T-cell (primary cell): ENCODE measurements around the gene FOCAD. TPM values are rescaled to one million over a fixed set of nuclear protein-coding genes. Genes with fewer than 3 reads are reported as not detected.

Source experiments
- ATAC-seq, 4 experiments: fragments of 200-7000 bp in 3 of 4; fragments of 150-1000 bp in 1 of 4; cut with Tn5 transposase; replicated peaks in 1 of 4; 1 replicate in 3 of 4; 2 replicates in 1 of 4; pipeline ENCODE4 v1.10.0; 2021; ENCODE audit warnings: moderate library complexity in 3 of 4, mild to moderate bottlenecking in 2 of 4, moderate number of reproducible peaks in 1 of 4
- CTCF ChIA-PET, 2 donors: fragments of 300-600 bp; sonication (Branson Sonifier 250); formaldehyde crosslinking; loops; one replicate each; lab custom pipeline; 2022; ENCODE audit warnings: antibody characterized with exemption in 2 of 2; lab: Charles Lee
- POLR2A ChIA-PET, 2 donors: fragments of 300-600 bp; sonication (Branson Sonifier 250); formaldehyde crosslinking; loops; one replicate each; lab custom pipeline; 2022; ENCODE audit warnings: antibody characterized with exemption in 2 of 2; lab: Charles Lee
- DNase-seq, 35 experiments: peaks; one replicate each; pipeline versions ENCODE4 v3.0.0 to v3.0.0-alpha.2; 2013 to 2023
- H3K27ac ChIP-seq: one replicate; pipeline ENCODE4 v1.5.1; 2013; ENCODE audit warnings: low read length
- H3K27me3 ChIP-seq, 2 experiments: replicated peaks in 1 of 2; 1 replicate in 1 of 2; 2 replicates in 1 of 2; pipeline versions ENCODE4 v1.6.1 to v1.7.0; 2013; ENCODE audit warnings: low read length in 1 of 2, mixed read lengths in 1 of 2; ENCODE audit not compliant: control insufficient read depth in 2 of 2, insufficient read depth in 2 of 2; ENCODE audit errors: extremely low read depth in 1 of 2
- H3K36me3 ChIP-seq, 2 donors: 1 replicate in 1 of 2; 2 replicates in 1 of 2; pipeline versions ENCODE4 v1.6.1 to v1.7.0; 2013; ENCODE audit warnings: low read length in 1 of 2; ENCODE audit not compliant: control insufficient read depth in 2 of 2, insufficient read depth in 1 of 2; ENCODE audit errors: extremely low read depth in 1 of 2
- H3K4me1 ChIP-seq, 2 experiments: 1 replicate in 1 of 2; 2 replicates in 1 of 2; pipeline versions ENCODE4 v1.6.1 to v1.7.0; 2013; ENCODE audit warnings: low read length in 2 of 2, mixed read lengths in 1 of 2; ENCODE audit not compliant: insufficient read depth in 2 of 2, control insufficient read depth in 1 of 2; ENCODE audit errors: extremely low read depth in 1 of 2
- H3K4me3 ChIP-seq, 2 donors: 1 replicate in 1 of 2; 2 replicates in 1 of 2; pipeline versions ENCODE4 v1.5.1 to v1.7.0; 2013; ENCODE audit warnings: mild to moderate bottlenecking in 2 of 2, low read length in 1 of 2, moderate library complexity in 1 of 2; ENCODE audit not compliant: control insufficient read depth in 1 of 2; ENCODE audit errors: extremely low read depth in 1 of 2
- H3K9me3 ChIP-seq: 2 replicates; pipeline ENCODE4 v1.7.0; 2013
- H3K27ac Mint-ChIP-seq, 2 donors: one replicate each; pipeline ENCODE4 v1.8.0; 2020 to 2021; ENCODE audit warnings: mild to moderate bottlenecking in 2 of 2, mixed read lengths in 2 of 2
- H3K27me3 Mint-ChIP-seq, 2 donors: one replicate each; pipeline ENCODE4 v1.8.0; 2021 to 2022; ENCODE audit warnings: mixed read lengths in 2 of 2
- H3K36me3 Mint-ChIP-seq: one replicate; pipeline ENCODE4 v1.8.0; 2021; ENCODE audit warnings: mixed read lengths
- H3K4me1 Mint-ChIP-seq, 3 donors: one replicate each; pipeline ENCODE4 v1.8.0; 2020 to 2022; ENCODE audit warnings: mixed read lengths in 3 of 3, mild to moderate bottlenecking in 1 of 3
- H3K4me3 Mint-ChIP-seq, 3 donors: one replicate each; pipeline ENCODE4 v1.8.0; 2020 to 2022; ENCODE audit warnings: mild to moderate bottlenecking in 3 of 3, mixed read lengths in 3 of 3, moderate library complexity in 3 of 3
- H3K9me3 Mint-ChIP-seq, 3 donors: one replicate each; pipeline ENCODE4 v1.8.0; 2020 to 2022; ENCODE audit warnings: mixed read lengths in 3 of 3
- WGBS: methylation state at CpG from one replicate; pipeline ENCODE4 v1.1.5; 2013; ENCODE audit warnings: missing lambda C conversion rate; ENCODE audit not compliant: insufficient coverage; 5-methylcytosine and 5-hydroxymethylcytosine counted together
- total RNA-seq, 35 experiments: library from RNA in 6 of 35; stranded (reverse) in 6 of 35; fragments of 120-200 nt in 1 of 35; gene quantifications; one replicate each; pipeline versions ENCODE4 v1.2.1 to v1.2.4 and lab custom pipeline; 2013 to 2026

Gene FOCAD
- total RNA-seq, 5 donors from 2014 or later (not counting 1 experiment from before 2014, with no cell fraction given): 13.4 to 29.0 (median 21.3) TPM

GRCh38 chr9:20880271-20880670, 196.2 kb downstream of the FOCAD start:
- Mint-ChIP-seq H3K9me3 (no peaks in the 10 kb centered on the region), H3K4me1 (no peaks in the 10 kb centered on the region), H3K4me3 (no peak overlapping the region), H3K27ac (no peak overlapping the region), H3K27me3 (no peaks in the 10 kb centered on the region), H3K36me3 (peaks cover 10% of the 10 kb centered on the region)
- 92% methylated on average over 2 of the region's 2 CpGs for WGBS
- Histone ChIP-seq H3K4me3 (no peak overlapping the region), H3K4me1 (no peaks in the 10 kb centered on the region), H3K27me3 (no peaks in the 10 kb centered on the region), H3K27ac (no peak overlapping the region), H3K9me3 (no peaks in the 10 kb centered on the region), H3K36me3 (no peaks in the 10 kb centered on the region)
- ChIA-PET POLR2A (no interaction called here), CTCF (interaction anchor here (0.6 to 6.6 kb wide), 3 partner anchors 115 to 711 kb away, joined by 3 to 30 read pairs (median 4); no protein-coding TSS in a partner anchor)
- DNase-seq (no peak), ATAC-seq (no peak)

- ChIA-PET POLR2A (no interaction called here), CTCF (interaction anchor here (0.6 to 6.6 kb wide), 4 partner anchors 114 to 711 kb away, joined by 3 to 30 read pairs (median 4); no protein-coding TSS in a partner anchor)
- H3K4me3 ChIP-seq: no peak overlapping the region
- Mint-ChIP-seq H3K9me3 (no peaks in the 10 kb centered on the region), H3K4me3 (no peak overlapping the region), H3K27me3 (no peaks in the 10 kb centered on the region), H3K36me3 (peaks cover 10% of the 10 kb centered on the region), H3K4me1 (no peaks in the 10 kb centered on the region), H3K27ac (no peak overlapping the region)
- DNase-seq (no peak), ATAC-seq (no peak)
- no peaks in the 10 kb centered on the region for H3K36me3 ChIP-seq
- H3K27me3 ChIP-seq: no peaks in the 10 kb centered on the region
- no CpG with 5 or more reads among the region's 2 CpGs for WGBS
- H3K4me1 ChIP-seq: no peaks in the 10 kb centered on the region
- no peak overlapping the region for H3K27ac ChIP-seq
- H3K9me3 ChIP-seq: no peaks in the 10 kb centered on the region
Measured at GRCh38 chr9:20880675-20881074, 196.6 kb downstream of the FOCAD start.

GRCh38 chr9:20884985-20885593, 201.0 kb downstream of the FOCAD start:
- H3K36me3 ChIP-seq: no peaks in the 10 kb centered on the region
- no peaks in the 10 kb centered on the region for H3K4me1 ChIP-seq
- H3K4me1 Mint-ChIP-seq: no peaks in the 10 kb centered on the region
- no peak overlapping the region for H3K27ac ChIP-seq
- H3K27me3 Mint-ChIP-seq: no peaks in the 10 kb centered on the region
- peaks cover 18% of the 10 kb centered on the region for H3K36me3 Mint-ChIP-seq
- POLR2A ChIA-PET: interaction anchor here in 1 of 2 donors (0.6 kb wide), 1 partner anchor 92 kb away, joined by 3 read pairs; no protein-coding TSS in a partner anchor
- H3K4me3 ChIP-seq: no peak overlapping the region
- no peak overlapping the region for H3K27ac Mint-ChIP-seq
- DNase-seq (peak; percentile 9 to 72 (median 48)), ATAC-seq (peak; percentile 47 to 56 (median 51))
- 60% methylated on average over 1 of the region's 5 CpGs for WGBS
- peaks cover 0 to 2% (median 0%) of the 10 kb centered on the region in 3 donors for H3K9me3 Mint-ChIP-seq
- no peaks in the 10 kb centered on the region for H3K27me3 ChIP-seq
- H3K4me3 Mint-ChIP-seq: no peak overlapping the region
- CTCF ChIA-PET: interaction anchor here (0.6 to 6.6 kb wide), 13 partner anchors 10 to 363 kb away, joined by 3 to 50 read pairs (median 5); no protein-coding TSS in a partner anchor
- H3K9me3 ChIP-seq: peaks cover 1% of the 10 kb centered on the region

GRCh38 chr9:20898885-20899554, 215.0 kb downstream of the FOCAD start:
- no peaks in the 10 kb centered on the region for H3K9me3 Mint-ChIP-seq
- H3K36me3 ChIP-seq: no peaks in the 10 kb centered on the region
- no peak overlapping the region for H3K4me3 ChIP-seq
- no peaks in the 10 kb centered on the region for H3K9me3 ChIP-seq
- no peaks in the 10 kb centered on the region for H3K27me3 ChIP-seq
- H3K27ac ChIP-seq: no peak overlapping the region
- H3K36me3 Mint-ChIP-seq: peaks cover 3% of the 10 kb centered on the region
- no peaks in the 10 kb centered on the region for H3K27me3 Mint-ChIP-seq
- ChIA-PET POLR2A (no interaction called here), CTCF (interaction anchor here (0.6 to 2.2 kb wide), 7 partner anchors 9 to 525 kb away, joined by 3 to 10 read pairs (median 3); no protein-coding TSS in a partner anchor)
- H3K4me1 ChIP-seq: no peaks in the 10 kb centered on the region
- H3K4me1 Mint-ChIP-seq: no peaks in the 10 kb centered on the region
- H3K27ac Mint-ChIP-seq: no peak overlapping the region
- DNase-seq (no peak), ATAC-seq (no peak)
- no peak overlapping the region for H3K4me3 Mint-ChIP-seq

GRCh38 chr9:20903212-20903611, 219.2 kb downstream of the FOCAD start:
- H3K4me1 ChIP-seq: peaks cover 0 to 3% of the 10 kb centered on the region in 2 experiments
- no peak overlapping the region for H3K4me3 ChIP-seq
- ATAC-seq (no peak), DNase-seq (no peak)
- H3K27me3 ChIP-seq: no peaks in the 10 kb centered on the region
- no peaks in the 10 kb centered on the region for H3K4me1 Mint-ChIP-seq
- H3K4me3 Mint-ChIP-seq: no peak overlapping the region
- no peak overlapping the region for H3K27ac ChIP-seq
- no peaks in the 10 kb centered on the region for H3K27me3 Mint-ChIP-seq
- no CpG with 5 or more reads among the region's 5 CpGs for WGBS
- ChIA-PET CTCF (no interaction called here), POLR2A (no interaction called here)
- no peak overlapping the region for H3K27ac Mint-ChIP-seq
- H3K9me3 ChIP-seq: no peaks in the 10 kb centered on the region
- peaks cover 13% of the 10 kb centered on the region for H3K36me3 Mint-ChIP-seq
- no peaks in the 10 kb centered on the region for H3K9me3 Mint-ChIP-seq
- H3K36me3 ChIP-seq: no peaks in the 10 kb centered on the region

GRCh38 chr9:20904995-20905394, 220.9 kb downstream of the FOCAD start:
- CTCF ChIA-PET: interaction anchor here in 1 of 2 donors (1.5 kb wide), 1 partner anchor 36 kb away, joined by 3 read pairs; no protein-coding TSS in a partner anchor
- DNase-seq: no peak
- no peak overlapping the region for H3K4me3 Mint-ChIP-seq
- H3K4me1 ChIP-seq: peaks cover 0 to 3% of the 10 kb centered on the region in 2 experiments
- no peak overlapping the region for H3K27ac Mint-ChIP-seq
- POLR2A ChIA-PET: no interaction called here
- WGBS: no CpG with 5 or more reads among the region's 1 CpG
- no peak overlapping the region for H3K4me3 ChIP-seq
- no peaks in the 10 kb centered on the region for H3K27me3 Mint-ChIP-seq
- H3K36me3 ChIP-seq: no peaks in the 10 kb centered on the region
- no peaks in the 10 kb centered on the region for H3K4me1 Mint-ChIP-seq
- H3K27me3 ChIP-seq: no peaks in the 10 kb centered on the region
- peaks cover 15% of the 10 kb centered on the region for H3K36me3 Mint-ChIP-seq
- H3K27ac ChIP-seq: no peak overlapping the region
- no peaks in the 10 kb centered on the region for H3K9me3 Mint-ChIP-seq
- no peak for ATAC-seq
- H3K9me3 ChIP-seq: no peaks in the 10 kb centered on the region
